Amygdala (tissue), 56 donors: ENCODE data around the gene ZXDC.

Experiments used
- DNase-seq, 56 donors: peaks; one replicate each; lab custom pipeline; 2025; lab: John Stamatoyannopoulos, UW

Gene ZXDC

GRCh38 chr3:126475413-126476114 is at the start of gene ZXDC:
TSS of gene ZXDC (minus strand) at chr3:126475891. CDS start at chr3:126475865, 26 bp downstream.
- peak in 55 of 56 donors; percentile 57 to 96 (median 85) for DNase-seq

GRCh38 chr3:126525091-126525852 is 49.6 kb upstream of the ZXDC start:
- no peak for DNase-seq

GRCh38 chr3:126524429-126524988 is 48.8 kb upstream of the ZXDC start:
- DNase-seq, result peak in 1 of 56 donors; percentile 48

GRCh38 chr3:126523745-126524428 is 48.2 kb upstream of the ZXDC start, which contains the start of gene CHST13:
TSS of gene CHST13 (plus strand) at chr3:126524155. CDS start at chr3:126524333, 178 bp downstream.
- DNase-seq, result peak in 5 of 56 donors; percentile 10 to 48 (median 21)

- DNase-seq, result peak in 39 of 56 donors; percentile 8 to 75 (median 36)
These were observed 46.7 kb upstream of the ZXDC start for GRCh38 chr3:126522363-126522788.

- DNase-seq, result peak in 13 of 56 donors; percentile 13 to 70 (median 36)
These were observed 45.6 kb upstream of the ZXDC start for GRCh38 chr3:126521122-126521891.

GRCh38 chr3:126519506-126520455 is 44.1 kb upstream of the ZXDC start:
- no peak for DNase-seq

GRCh38 chr3:126518779-126519177 is 43.1 kb upstream of the ZXDC start:
- no peak for DNase-seq

- no peak for DNase-seq
These were observed 42.5 kb upstream of the ZXDC start for GRCh38 chr3:126517986-126518778.

GRCh38 chr3:126517291-126517951 is 41.7 kb upstream of the ZXDC start, which contains the start of gene UROC1:
TSS of gene UROC1 (minus strand) at chr3:126517773. CDS start at chr3:126517719, 54 bp downstream.
- no peak for DNase-seq

- no peak for DNase-seq
These were observed 41.2 kb upstream of the ZXDC start for GRCh38 chr3:126516936-126517290.

GRCh38 chr3:126516152-126516935 is 40.7 kb upstream of the ZXDC start:
- no peak for DNase-seq

GRCh38 chr3:126515066-126515706 is 39.5 kb upstream of the ZXDC start:
- no peak for DNase-seq

- DNase-seq, result no peak
These were observed 38.5 kb upstream of the ZXDC start for GRCh38 chr3:126514161-126514560.

- DNase-seq, result no peak
These were observed 37.4 kb upstream of the ZXDC start for GRCh38 chr3:126512916-126513650.
